PC-9 (cell line): ENCODE data around the gene WDR18.

Source experiments
- CTCF ChIP-seq: fragments of 200-600 bp; sonication (generic); conservative IDR thresholded peaks from 2 replicates; pipeline ENCODE4 v1.6.1; 2017; ENCODE audit warnings: mixed run types, antibody characterized with exemption, mild to moderate bottlenecking, moderate library complexity
- EZH2 ChIP-seq: fragments of 200-600 bp; sonication (generic); IDR thresholded peaks from 2 replicates; pipeline ENCODE4 v1.8.0; 2017; ENCODE audit warnings: antibody characterized with exemption, low read depth

DNA sequence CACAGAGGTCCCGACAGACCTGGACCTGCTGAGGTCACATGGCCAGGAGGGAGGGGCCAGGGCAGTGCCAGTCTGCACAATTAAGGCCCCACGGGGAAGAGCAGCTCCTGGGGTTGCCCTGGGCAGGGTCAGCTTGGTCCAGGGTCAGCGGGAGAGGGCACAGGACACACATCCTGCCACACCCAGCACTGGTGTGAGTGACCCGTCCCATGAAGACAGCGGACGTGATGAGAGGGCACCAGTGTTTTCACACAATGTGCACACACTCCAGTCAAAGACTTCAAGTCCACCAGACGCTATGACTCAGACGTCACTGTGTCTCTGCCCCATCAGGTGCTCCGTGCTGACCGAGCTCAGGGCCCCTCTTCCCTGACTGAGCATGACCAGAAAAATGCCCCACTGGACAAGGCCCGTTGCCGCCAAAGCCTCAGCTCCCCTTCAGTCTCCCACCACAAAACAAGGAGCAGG, 32.5 kb downstream of the WDR18 start:
- TF ChIP-seq CTCF = no peak
- no peak for TF ChIP-seq EZH2
